GM21528 (cell line): ENCODE measurements around the gene RGP1.

Experiments
- ATAC-seq: cut with Tn5 transposase; IDR thresholded peaks from one replicate; pipeline ENCODE4 v1.9.1; 2021; ENCODE audit warnings: mild to moderate bottlenecking, moderate library complexity; ENCODE audit not compliant: unreplicated experiment, low FRiP score

The RGP1 gene

GRCh38 chr9:35740243-35740642, 8.8 kb upstream of the RGP1 start:
- no peak for ATAC-seq

- ATAC-seq, result no peak
These were observed 7.3 kb upstream of the RGP1 start for GRCh38 chr9:35741740-35742139.

GRCh38 chr9:35743452-35743851, 5.6 kb upstream of the RGP1 start:
- ATAC-seq, result no peak

- ATAC-seq, result no peak
These were observed 5.1 kb upstream of the RGP1 start for GRCh38 chr9:35743880-35744518.

- no peak for ATAC-seq
These were observed 3.5 kb upstream of the RGP1 start for GRCh38 chr9:35745569-35745968.

GRCh38 chr9:35746583-35746982, 2.5 kb upstream of the RGP1 start:
- no peak for ATAC-seq

- ATAC-seq, result no peak
These were observed 737 bp upstream of the RGP1 start for GRCh38 chr9:35748242-35748857.

GRCh38 chr9:35749515-35750255, 598 bp downstream of the RGP1 start:
- peak; percentile 33 for ATAC-seq

- no peak for ATAC-seq
These were observed 1.1 kb downstream of the RGP1 start for GRCh38 chr9:35750256-35750531.

GRCh38 chr9:35753466-35753865, 4.4 kb downstream of the RGP1 start:
- ATAC-seq, result no peak

GRCh38 chr9:35754264-35754663, 5.2 kb downstream of the RGP1 start, which contains the start of gene MSMP:
Gene MSMP (minus strand): TSS chr9:35754276. CDS start chr9:35754129, 147 bp downstream.
- no peak for ATAC-seq

GRCh38 chr9:35755071-35755470, 6.0 kb downstream of the RGP1 start:
- ATAC-seq, result no peak

GRCh38 chr9:35756275-35757225, 7.5 kb downstream of the RGP1 start:
- peak; percentile 64 for ATAC-seq

GRCh38 chr9:35757226-35757891, 8.3 kb downstream of the RGP1 start:
- peak; percentile 40 for ATAC-seq

GRCh38 chr9:35757892-35758275, 8.8 kb downstream of the RGP1 start:
- no peak for ATAC-seq

GRCh38 chr9:35758475-35759050, 9.5 kb downstream of the RGP1 start:
- no peak for ATAC-seq

GRCh38 chr9:35759795-35760194, 10.7 kb downstream of the RGP1 start:
- no peak for ATAC-seq

- no peak for ATAC-seq
These were observed 11.6 kb downstream of the RGP1 start for GRCh38 chr9:35760651-35761050.

- no peak for ATAC-seq
These were observed 14.1 kb downstream of the RGP1 start for GRCh38 chr9:35763181-35763580.

- ATAC-seq, result no peak
These were observed 14.7 kb downstream of the RGP1 start for GRCh38 chr9:35763803-35764202.
